Effector CD4-positive, alpha-beta T cell (primary cell): ENCODE data around the gene LMO1. TPM values are rescaled to one million over a fixed set of nuclear protein-coding genes. Genes with fewer than 3 reads are reported as not detected.

Experiments used
- DNase-seq: peaks from one replicate; pipeline ENCODE4 v3.0.0-alpha.2; 2020
- total RNA-seq: gene quantifications from one replicate; lab custom pipeline; 2026; lab: John Stamatoyannopoulos, UW

LMO1 gene
- total RNA-seq: not detected

DNA sequence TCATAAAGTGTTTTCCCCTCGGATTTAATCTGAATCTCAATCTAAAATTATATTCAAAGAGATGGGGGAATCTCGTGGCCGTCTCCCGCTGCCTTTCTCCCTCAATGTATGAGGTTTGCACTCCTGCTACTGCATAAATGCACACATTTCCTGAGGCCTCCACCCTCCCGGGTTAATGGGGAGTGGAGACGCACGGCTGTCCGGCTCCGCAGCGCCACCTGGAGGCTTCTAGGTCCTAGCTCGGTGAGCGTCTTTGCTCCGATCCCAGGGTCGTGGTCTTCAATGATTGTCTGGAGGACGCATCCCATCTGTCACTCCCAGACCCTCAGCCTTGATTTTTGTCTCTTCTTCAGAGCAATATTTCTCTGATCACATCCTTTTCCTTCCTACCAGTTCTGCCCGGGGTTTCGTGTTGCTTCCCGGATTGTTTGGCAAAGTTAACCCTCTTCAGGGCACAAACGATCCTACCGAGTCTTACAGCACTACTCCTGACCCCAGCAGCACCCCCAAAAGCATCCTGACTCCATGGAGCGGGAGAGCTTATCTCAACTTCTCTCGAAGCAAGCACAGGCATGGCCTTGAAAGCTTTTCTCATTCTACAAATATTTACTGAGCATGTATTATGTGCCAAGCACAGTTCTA, at the start of gene LMO1:
Gene LMO1, minus strand, starts transcription at position 110 of the 642 bp plus-strand sequence. CDS start 516 bp downstream, outside the sequence.
- peak; percentile 56 for DNase-seq

DNA sequence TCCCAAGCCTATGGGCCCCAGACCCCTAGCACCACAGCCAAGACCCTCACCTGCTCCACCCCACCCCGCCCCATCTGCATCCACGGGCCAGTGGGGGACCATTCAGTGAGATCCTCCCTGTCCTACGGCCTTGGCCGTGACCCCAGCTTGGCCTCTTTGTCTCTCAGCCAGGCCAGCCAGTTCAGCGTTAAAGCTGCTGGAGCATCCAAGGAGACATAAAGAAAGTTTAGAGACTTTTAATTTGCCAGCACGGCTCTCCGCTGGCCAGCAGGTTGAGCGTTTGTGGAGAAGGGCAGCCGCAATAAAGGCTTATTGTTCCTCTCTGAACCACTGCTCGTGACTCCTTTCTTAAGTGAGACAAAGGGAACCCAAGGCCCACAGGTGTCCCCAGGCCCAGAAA, 49.3 kb upstream of the LMO1 start:
- no peak for DNase-seq

DNA sequence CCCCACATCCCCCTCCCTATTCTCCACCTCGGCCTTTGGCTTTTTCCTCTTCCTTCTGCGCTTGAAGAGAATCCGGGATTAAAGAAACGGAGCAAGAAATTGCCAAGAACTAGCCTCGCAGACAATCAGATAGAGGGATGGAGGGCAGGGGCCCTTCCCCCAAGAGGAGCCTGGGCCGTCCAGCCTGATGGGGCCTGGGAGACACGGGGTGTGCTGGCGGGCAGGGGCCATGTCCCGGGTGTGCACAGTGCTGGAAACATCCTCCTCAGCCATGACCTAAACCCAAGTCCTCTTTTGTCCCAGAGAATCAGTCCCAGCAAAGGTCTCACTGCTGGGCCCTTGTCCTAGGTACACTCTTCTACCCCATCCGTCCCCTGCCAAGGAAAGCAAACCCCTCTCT, 47.7 kb upstream of the LMO1 start:
- DNase-seq: no peak

DNA sequence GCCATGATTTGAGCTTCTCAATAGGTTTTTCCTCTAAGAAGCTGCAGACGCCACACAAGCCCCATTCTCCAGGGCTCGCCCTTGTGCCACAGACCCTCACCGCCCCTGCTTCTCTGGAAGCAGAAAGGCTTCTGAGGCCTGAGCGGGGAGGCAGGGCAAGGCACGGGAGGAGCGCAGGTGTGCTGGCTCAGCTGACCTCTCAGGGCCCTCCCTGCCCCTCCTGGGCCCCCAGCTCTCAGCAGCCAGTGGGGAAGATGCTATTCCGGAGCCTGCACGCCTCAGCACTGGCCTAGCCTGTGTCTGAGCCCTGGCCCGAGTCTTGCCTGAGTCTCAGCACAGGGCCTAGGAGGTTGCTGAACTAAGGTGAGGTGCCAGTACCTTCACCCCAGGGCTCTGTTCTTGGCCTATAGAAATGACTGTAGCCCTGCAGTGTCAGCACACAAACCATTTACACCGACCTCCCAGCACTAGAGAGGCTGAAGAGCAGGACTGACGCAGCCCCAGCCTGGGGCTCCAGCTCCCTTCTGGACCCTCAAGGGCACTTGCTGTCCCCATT, 47.1 kb upstream of the LMO1 start:
- no peak for DNase-seq

DNA sequence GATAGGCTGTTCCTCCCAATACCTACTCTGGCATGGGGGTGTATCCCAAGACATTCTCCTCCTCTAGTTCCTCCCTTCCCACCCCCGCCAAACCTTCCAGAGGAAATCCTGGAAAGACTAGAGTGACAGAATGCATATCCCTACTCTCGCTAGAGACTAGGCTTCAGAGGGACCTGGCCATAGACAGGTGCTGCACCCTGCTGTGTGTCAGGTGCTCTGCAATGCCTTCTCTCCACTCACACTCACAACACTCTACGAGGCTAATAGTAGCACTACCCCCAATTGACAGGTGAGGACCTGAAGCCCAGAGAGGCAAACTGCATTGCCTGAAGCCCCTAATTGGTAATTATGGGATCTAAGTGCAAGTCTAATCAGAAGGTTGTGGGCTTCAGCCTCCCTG, 46.2 kb upstream of the LMO1 start:
- no peak for DNase-seq

DNA sequence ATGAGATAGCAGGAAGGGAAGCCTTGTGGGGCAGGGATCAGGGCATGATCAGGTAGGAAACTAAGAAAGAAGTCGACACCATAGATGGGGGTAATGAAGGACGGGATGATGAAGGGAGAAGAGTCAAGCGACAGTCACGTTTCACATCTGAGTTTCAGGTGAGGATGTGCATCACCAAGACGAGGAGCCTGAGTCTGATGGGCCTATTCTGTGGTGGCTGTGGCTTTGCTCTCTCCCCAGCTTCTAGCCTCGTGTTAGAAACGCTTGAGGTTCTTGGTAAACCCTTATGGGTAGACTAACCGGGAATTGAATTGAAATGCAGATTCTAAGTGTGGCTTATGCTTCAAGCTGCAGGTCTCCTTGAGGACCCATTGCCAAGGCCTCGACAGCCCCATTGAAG, 45.6 kb upstream of the LMO1 start:
- DNase-seq: no peak

DNA sequence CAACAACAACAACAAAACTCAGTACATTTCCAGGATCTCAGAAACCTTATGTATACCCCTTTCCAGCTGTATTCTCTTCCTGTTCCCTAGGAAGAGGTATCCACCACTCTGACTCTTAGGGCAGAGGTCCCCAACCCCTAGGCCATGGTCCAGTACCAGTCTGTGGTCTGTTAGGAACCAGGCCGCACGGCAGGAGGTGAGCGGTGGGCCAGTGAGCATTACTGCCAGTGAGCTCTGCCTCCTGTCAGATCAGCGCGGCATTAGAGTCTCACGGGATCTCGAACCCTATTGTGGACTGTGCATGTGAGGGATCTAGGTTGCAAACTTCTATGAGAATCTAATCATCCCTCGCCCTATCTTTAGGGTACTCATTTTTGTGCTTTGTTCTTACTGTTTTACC, 43.9 kb upstream of the LMO1 start:
- no peak for DNase-seq

DNA sequence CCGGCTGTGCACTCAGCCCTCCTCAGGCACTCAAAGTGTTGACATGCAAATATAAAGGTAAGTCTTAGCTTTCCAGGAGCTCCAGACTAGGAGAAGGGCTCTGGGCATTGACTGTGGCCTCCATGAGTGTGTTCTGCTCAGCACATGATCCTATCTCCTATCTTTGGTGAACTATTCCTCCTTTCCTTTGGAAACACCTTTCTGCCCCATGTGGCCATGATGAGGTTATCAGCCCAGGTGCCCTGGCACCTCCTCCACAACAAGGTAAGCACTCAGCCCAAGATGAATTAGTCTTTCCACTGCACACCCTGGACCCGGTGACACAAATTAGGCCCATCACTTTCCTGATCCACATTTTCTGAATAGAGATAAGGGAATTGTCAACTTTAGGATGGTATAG, 37.9 kb upstream of the LMO1 start:
- DNase-seq: no peak

DNA sequence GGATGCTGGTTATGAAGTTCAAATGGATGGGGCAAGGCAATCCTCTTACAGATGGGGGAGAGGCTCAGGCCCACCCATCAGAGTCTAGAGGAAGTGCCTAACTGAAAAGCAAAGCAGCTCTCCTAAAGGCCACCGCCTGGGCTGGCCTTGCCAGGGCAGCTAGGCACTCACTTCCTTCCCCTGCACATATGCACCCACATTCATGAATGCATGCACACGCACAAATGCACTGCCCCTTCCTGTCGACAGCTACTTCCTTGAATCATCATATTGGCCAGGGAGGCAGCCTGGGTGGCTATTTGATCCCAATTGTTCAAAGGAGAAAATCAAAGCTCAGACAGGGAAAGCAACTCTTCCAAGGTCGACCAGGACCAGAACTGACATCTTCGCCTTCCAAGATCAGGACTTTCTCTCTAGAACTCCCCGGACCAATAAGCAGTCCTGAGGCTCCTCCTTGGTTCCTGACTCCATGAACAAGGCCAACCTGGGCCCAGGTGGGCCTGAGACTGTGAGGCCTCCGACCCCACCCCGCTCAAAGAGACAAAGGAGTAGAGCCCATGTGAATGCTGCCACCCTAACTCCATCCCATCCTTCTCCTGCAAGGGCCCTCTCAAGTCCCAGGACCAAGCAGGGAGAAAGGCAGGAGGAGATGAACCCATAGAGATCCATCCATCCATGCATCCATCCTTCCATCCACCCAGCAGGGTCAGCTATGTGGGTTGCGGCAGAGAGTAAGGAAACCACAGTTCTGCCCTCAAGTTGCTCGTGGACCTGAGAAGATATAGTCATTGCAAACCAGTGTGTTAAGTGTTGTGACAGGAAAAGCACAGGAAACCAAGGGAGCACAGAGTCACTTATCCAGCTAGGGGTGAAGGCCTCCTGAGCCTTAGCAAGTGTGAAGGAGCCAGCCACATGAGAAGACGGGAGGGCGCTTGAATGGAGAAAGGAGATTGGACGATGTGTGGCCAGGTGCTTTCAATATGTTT, 35.4 kb upstream of the LMO1 start:
- DNase-seq: no peak

DNA sequence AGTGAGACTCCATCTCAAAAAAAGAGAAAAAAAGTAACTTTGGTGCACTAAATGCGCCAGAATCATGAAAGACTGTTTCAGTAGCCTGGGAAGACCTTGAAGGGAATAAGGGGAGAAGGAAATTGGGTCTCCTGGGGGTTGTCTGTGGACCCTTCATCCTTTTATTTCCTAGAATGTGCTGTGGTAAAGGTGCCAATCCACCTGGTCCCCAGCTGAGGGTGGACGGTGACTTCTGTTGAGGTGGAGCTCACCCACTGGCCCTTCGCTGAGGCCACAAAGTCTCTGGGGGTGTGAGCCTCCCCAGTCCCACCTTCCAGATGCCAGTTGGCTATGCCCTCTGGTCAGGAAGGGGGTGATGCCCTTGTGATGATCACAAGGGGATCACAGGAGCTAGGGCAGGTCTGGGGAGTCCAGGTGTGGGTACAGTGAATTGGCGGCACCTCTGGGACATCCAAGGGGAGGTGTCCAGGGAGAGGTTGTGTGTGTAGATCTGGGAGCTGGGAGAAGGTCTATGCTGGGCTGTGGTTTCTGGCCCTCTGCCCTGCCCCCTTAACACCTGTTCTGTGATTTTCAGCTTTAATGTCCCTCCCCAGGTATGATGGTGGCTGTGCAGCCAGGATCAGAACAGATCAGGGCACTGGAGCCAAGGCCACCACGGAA, 34.2 kb upstream of the LMO1 start:
- no peak for DNase-seq

DNA sequence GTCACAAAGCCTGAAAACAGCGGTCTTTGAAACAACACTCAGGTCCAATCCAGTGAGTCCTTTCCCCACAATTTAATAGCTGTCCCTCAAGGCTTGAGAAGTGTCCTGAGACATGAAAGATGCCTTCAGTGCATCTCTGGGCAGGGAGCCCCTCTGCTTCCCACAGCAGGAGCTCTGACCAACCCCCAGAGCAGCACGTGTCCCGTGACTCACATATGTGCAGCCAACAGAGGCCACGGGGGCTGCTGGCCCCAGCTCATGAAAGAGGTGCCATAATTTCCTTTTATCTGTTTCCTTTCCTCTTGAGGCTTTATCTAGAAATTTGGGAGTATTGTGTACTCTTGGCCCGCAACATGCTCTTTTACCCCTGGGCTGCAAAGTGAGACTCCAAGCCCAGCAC, 33.2 kb upstream of the LMO1 start:
- DNase-seq: no peak

DNA sequence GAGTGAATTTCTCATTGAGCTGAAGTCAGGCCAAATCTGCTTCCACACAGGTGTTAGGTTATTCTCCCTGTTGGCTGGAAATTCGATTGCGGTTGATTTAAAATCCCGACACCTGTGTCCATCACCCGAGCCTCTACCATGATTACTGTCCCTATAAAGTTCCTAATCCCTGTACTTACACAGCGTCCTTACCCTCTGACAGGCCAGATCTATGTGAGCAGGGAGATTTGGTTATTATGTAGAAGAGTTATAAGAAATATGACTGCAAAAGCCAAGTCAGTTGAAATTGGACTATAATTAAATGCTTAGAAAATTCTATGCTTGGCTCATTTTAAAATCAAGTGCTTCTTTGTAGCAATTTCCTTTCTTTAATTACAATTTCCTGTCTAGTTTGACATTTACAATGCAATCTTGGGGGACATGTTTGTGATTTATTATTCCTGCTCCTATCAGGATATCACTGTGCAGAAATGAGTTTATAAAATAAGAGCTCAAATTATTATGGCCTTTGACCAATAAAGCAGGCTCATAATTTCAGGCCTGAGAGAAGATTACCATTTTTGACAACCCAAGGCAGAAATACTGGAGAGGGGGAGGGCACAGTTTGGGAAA, 32.5 kb upstream of the LMO1 start:
- no peak for DNase-seq

DNA sequence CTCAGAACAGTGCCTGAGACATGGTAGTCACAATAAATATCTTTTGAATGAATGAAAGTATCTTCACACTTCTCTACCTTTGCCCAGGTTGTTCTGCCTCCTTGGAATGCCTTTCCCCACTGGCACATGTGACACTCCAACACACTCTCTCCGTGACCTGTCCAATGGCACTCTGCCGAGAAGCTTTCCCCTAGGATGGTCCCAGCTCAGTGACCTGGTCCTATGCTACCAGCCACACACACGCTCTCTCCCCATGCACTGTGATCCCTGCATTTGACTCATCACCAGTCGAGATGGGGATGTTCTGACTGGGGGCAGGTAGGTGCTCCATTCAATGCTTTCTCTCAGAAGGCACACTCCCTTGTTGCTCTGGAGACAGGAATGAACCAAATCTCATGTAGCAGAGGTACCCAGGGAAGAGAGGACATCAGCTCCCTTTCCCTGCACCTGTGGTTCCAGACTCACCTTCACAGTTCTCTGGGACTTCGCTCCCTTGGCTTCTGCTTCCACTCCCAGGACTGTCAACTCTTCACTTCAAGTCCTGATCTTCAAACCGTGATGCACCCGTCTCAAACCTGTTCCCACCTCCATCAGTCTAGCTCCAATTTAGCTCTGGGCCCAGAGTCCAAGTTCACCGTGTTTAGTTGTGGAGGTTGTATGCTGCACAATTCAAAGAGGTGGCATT, 30.7 kb upstream of the LMO1 start:
- no peak for DNase-seq

DNA sequence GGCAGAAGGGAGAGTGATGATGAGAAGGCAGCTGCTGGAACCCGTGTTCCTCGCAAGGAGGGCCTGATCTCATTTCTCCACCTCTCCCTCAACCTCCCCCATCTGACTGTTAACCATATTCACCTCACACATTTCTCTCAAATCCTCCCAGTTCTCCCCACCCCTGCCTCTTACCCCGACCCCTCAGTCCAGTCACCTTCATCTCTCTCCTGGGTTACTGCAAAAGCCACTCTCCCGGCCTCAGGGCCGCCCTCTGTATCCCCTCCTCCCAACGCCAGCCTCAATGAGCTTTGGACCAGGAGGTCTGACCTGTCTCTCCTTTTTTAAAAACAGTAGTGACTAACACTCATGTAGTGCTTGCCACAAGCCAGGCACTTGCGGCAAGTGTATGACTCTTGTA, 29.5 kb upstream of the LMO1 start:
- no peak for DNase-seq

DNA sequence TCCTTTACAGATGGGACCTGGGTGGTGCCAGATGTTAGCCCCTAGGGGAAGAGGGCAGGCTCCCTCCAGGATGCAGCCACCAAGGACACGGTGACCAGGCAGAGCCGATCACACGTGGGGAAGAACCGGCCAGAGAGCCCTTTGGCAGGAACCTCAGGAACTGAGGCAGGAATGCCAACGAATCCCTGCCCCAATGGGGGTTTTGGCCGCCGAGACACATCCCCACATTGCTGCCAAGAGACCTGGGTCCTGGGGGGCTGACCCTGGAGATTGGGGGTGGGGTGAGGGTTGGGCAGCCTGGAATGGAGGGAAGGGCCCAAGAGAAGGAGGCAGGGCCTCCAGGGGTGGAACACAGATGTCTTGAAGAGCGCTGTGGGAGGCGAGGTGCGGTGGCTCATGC, 28.7 kb upstream of the LMO1 start:
- no peak for DNase-seq

DNA sequence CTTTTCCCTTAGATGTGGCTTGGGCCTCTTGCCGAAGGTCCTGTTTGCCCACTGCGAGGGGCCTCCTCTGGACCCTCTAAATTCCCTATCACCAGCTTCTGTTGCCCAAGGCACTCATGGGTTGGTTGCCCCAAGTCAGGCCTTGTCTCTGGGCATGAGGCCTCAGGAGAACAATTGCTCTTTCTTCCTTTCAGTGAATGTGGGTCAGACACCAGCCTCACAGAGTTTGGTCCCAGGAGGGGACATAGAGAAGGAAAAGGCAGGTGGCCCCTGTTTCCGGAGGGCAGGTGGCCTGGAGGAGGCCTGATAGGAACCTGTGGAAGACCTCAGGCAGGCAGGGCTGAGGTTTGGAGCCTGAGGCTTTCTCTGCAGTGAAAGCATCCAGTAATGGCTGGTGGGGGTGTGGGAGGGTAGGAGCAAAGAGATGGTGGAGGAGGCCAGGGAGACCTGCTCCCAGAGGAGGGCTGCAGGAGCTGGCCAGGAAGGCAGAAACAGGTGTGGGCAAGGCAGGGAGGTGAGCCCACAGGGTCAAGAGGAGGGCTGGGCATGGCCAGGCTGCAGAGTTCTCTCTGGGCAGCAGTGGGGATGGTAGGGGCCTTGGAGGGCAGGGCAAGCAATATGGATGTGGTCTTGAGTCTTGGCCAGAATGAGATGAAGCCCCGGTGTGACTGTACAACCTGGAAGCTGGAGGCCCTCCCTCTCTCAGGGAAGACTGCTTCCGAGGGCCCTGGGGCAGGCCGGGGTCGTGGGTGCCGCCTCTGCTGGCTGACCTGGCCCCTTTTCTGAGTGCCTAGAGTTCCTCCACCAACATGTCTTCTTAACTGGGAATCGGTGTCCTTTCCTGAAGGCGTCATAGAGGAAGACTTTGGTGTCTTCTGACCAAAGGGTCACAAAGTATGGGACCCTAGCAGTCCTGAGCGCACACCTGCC, 28.0 kb upstream of the LMO1 start:
- DNase-seq: no peak

DNA sequence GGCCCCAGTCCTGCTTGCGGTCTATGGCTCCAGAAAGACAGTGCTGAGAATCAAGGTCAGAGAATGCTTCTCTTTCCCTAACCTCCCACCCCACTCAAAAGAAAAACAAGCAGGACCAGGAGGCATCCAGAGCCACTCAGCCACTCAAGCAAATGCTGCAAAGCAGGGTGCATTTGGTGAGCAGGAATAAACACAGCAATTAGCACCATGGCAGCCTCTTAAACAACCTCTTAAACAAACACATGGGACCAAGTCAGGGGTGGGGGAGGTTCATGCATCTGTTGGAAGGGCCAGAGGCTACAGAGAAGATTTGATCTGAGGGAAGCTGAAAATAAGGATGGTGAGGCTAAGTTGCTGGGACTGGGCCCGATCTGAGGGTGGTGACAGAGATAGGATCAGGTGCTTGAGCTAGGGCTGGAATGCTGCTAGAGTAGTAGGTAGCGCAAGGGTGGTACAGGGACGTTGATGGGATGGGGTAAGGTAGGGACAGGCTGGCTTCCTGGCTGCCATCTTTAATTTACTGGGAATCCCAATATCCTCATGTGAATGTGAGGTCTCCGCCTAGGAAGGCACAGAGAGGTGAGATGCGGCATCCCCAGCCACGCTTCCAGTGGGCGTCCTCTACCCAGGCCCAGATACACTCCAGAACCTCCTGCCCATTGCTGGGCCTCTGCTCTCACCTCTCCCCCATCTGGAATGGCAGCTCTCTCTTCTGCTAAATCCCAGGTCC, 26.6 kb upstream of the LMO1 start:
- DNase-seq: no peak

DNA sequence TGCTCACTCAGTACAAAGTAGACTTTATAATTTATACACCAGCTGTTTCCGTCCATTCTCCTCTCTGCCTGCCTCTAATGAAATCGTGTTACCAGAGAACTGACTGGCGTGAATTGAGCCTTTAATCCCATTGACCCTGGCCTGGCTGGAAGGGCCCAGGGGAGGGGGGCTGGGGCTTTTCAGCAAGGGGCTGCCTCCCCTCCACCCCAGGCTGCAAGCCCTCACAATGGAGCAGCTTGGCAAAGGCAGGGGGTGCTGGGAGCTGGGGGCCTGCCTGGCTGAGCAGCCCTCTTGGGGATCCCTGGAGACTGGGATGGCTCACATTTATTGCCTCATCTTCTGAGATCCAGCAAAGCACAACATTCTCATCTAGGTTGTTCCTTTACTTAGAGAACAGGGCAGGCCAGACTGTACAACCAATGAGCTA, 25.8 kb upstream of the LMO1 start:
- no peak for DNase-seq

DNA sequence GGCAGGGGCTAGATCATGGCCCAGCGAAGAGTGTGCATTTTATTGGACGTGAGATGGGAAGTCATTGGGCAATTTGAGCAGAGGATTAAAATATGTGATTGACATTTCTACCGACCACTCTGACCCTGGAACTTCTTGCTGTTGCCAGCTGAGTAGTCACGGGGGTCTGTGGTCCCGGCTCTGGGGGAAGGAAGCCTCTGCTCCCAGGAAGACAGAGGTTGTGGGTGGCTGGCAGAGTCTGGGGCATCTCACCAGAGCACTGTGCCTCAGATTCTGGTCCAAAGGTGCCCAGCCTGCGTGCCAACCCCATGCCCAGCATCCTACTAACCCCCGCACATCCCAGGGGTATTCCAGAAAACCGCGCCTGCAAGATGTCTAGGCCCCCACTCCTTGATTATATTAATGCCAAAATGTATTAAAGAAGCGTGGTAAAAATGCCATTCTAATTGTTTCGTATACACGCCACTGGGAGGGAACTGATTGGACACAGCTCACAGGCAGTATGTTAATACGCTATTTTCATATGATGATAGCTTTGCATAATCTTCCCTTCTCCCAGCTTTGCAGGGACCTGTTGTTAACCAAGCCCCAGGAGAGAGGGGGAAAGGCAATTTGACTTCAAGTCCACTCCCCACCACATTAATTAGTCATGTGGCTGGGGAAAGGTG, 25.3 kb upstream of the LMO1 start:
- DNase-seq: no peak
